Stimulated activated CD4-positive, alpha-beta T cell treated with anti-CD3 and anti-CD28 coated beads, Interleukin-1b, Interleukin-23, amount 100 ng/mL, for 1 hour (primary cell): Measurements from ENCODE around the gene RHBDF1.

Experiments used
- DNase-seq, 2 donors: peaks; one replicate each; pipeline ENCODE4 v3.0.0-alpha.2; 2020; ENCODE audit warnings: low read depth in 2 of 2

The RHBDF1 gene

GRCh38 chr16:74747-75334, 2.4 kb upstream of the RHBDF1 start:
- no peak for DNase-seq

- no peak for DNase-seq
Observed at GRCh38 chr16:74051-74746, 1.8 kb upstream of the RHBDF1 start.

GRCh38 chr16:71540-72401, 660 bp downstream of the RHBDF1 start:
- DNase-seq: no peak

- no peak for DNase-seq
Observed at GRCh38 chr16:71210-71539, 1.3 kb downstream of the RHBDF1 start.

GRCh38 chr16:69181-69580, 3.2 kb downstream of the RHBDF1 start:
- DNase-seq: no peak

- no peak for DNase-seq
Observed at GRCh38 chr16:67884-68789, 4.3 kb downstream of the RHBDF1 start.

- no peak for DNase-seq
Observed at GRCh38 chr16:67183-67791, 5.1 kb downstream of the RHBDF1 start.

- no peak for DNase-seq
Observed at GRCh38 chr16:66309-67182, 5.9 kb downstream of the RHBDF1 start.

GRCh38 chr16:65745-66144, 6.7 kb downstream of the RHBDF1 start:
- DNase-seq: peak; percentile 62 to 78

- DNase-seq: no peak
Observed at GRCh38 chr16:64914-65255, 7.5 kb downstream of the RHBDF1 start.

- DNase-seq: no peak
Observed at GRCh38 chr16:63998-64913, 8.2 kb downstream of the RHBDF1 start.

GRCh38 chr16:63466-63865, 9.0 kb downstream of the RHBDF1 start:
- no peak for DNase-seq

- no peak for DNase-seq
Observed at GRCh38 chr16:62968-63391, 9.5 kb downstream of the RHBDF1 start.

- no peak for DNase-seq
Observed at GRCh38 chr16:62283-62967, 10.0 kb downstream of the RHBDF1 start.

GRCh38 chr16:61879-62281, 10.6 kb downstream of the RHBDF1 start:
- DNase-seq: no peak

- DNase-seq: no peak
Observed at GRCh38 chr16:60929-61878, 11.2 kb downstream of the RHBDF1 start.

GRCh38 chr16:60166-60565, 12.3 kb downstream of the RHBDF1 start:
- DNase-seq: no peak
